Measurements from ENCODE around the gene FAM174C.

Gene FAM174C

GRCh38 chr19:1275260-1275975 lies at the start of gene FAM174C:
TSS of gene FAM174C (plus strand) at chr19:1275530. CDS start at chr19:1275550, 20 bp downstream.
- Histone ChIP-seq H3K36me3 (ENCODE audit: insufficient read depth, low read length) (peaks cover 55% of the 10 kb centered on the region; the same call in 1 of the 2 replicates), H3K27me3 (ENCODE audit: insufficient read depth, low read length, poor library complexity, severe bottlenecking) (no peaks in the 10 kb centered on the region), H3K4me2 (ENCODE audit: low read depth, low read length, poor library complexity, severe bottlenecking) (peak within 1 kb of the TSS; percentile 98), H3K9ac (ENCODE audit: low read depth, low read length, poor library complexity, severe bottlenecking) (peak within 1 kb of the TSS; percentile 85), H3F3A (ENCODE audit: low read depth) (peaks cover 14% of the 10 kb centered on the region), H2AFZ (ENCODE audit: low read length) (peak within 1 kb of the TSS; percentile 21; the same call in 1 of the 2 replicates), H3K79me2 (ENCODE audit: insufficient read depth, low read length) (peaks cover 63% of the 10 kb centered on the region), H3K4me3 (ENCODE audit: low read length, poor library complexity, severe bottlenecking) (peak within 1 kb of the TSS; percentile 90), H4K20me1 (ENCODE audit: insufficient read depth, low read length, poor library complexity, severe bottlenecking) (peaks cover 58% of the 10 kb centered on the region), H3K9me2 (replicated peaks; ENCODE audit: low read depth, low read length) (no peaks in the 10 kb centered on the region), H3K9me3 (ENCODE audit: insufficient read depth, low read depth, low read length) (no peaks in the 10 kb centered on the region), H3K4me1 (ENCODE audit: insufficient read depth, low read length, poor library complexity, severe bottlenecking) (peaks cover 35% of the 10 kb centered on the region)
- TF ChIP-seq EZH2phosphoT487 (IDR thresholded peaks at IDR 0.05; ENCODE audit: borderline replicate concordance) = no peak
- TF ChIP-seq, protein P1, sequence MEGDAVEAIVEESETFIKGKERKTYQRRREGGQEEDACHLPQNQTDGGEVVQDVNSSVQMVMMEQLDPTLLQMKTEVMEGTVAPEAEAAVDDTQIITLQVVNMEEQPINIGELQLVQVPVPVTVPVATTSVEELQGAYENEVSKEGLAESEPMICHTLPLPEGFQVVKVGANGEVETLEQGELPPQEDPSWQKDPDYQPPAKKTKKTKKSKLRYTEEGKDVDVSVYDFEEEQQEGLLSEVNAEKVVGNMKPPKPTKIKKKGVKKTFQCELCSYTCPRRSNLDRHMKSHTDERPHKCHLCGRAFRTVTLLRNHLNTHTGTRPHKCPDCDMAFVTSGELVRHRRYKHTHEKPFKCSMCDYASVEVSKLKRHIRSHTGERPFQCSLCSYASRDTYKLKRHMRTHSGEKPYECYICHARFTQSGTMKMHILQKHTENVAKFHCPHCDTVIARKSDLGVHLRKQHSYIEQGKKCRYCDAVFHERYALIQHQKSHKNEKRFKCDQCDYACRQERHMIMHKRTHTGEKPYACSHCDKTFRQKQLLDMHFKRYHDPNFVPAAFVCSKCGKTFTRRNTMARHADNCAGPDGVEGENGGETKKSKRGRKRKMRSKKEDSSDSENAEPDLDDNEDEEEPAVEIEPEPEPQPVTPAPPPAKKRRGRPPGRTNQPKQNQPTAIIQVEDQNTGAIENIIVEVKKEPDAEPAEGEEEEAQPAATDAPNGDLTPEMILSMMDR (conservative IDR thresholded peaks at IDR 0.05; ENCODE audit: low read length) = no peak

- H4K20me1 ChIP-seq (ENCODE audit: insufficient read depth, low read length, poor library complexity, severe bottlenecking) = no peaks in the 10 kb centered on the region
- no peaks in the 10 kb centered on the region for H3K4me1 ChIP-seq (ENCODE audit: insufficient read depth, low read length, poor library complexity, severe bottlenecking)
- no peak overlapping the region for H2AFZ ChIP-seq (ENCODE audit: low read length)
- no peak overlapping the region for H3K4me2 ChIP-seq (ENCODE audit: low read depth, low read length, poor library complexity, severe bottlenecking)
- no peak overlapping the region for H3K4me3 ChIP-seq (ENCODE audit: low read length, poor library complexity, severe bottlenecking)
- H3K9me2 ChIP-seq (replicated peaks; ENCODE audit: low read depth, low read length) = no peaks in the 10 kb centered on the region
- H3K79me2 ChIP-seq (ENCODE audit: insufficient read depth, low read length) = no peaks in the 10 kb centered on the region
- TF ChIP-seq EZH2phosphoT487 (IDR thresholded peaks at IDR 0.05; ENCODE audit: borderline replicate concordance) = no peak
- TF ChIP-seq, protein P1 (conservative IDR thresholded peaks at IDR 0.05; ENCODE audit: low read length) = no peak
- peaks cover 12% of the 10 kb centered on the region; the same call in 1 of the 2 replicates for H3K36me3 ChIP-seq (ENCODE audit: insufficient read depth, low read length)
- no peak overlapping the region for H3K9ac ChIP-seq (ENCODE audit: low read depth, low read length, poor library complexity, severe bottlenecking)
- no peaks in the 10 kb centered on the region for H3K27me3 ChIP-seq (ENCODE audit: insufficient read depth, low read length, poor library complexity, severe bottlenecking)
- no peaks in the 10 kb centered on the region for H3K9me3 ChIP-seq (ENCODE audit: insufficient read depth, low read depth, low read length)
- no peaks in the 10 kb centered on the region for H3F3A ChIP-seq (ENCODE audit: low read depth)
Measured at GRCh38 chr19:1226227-1226518, 49.2 kb upstream of the FAM174C start.

DNA sequence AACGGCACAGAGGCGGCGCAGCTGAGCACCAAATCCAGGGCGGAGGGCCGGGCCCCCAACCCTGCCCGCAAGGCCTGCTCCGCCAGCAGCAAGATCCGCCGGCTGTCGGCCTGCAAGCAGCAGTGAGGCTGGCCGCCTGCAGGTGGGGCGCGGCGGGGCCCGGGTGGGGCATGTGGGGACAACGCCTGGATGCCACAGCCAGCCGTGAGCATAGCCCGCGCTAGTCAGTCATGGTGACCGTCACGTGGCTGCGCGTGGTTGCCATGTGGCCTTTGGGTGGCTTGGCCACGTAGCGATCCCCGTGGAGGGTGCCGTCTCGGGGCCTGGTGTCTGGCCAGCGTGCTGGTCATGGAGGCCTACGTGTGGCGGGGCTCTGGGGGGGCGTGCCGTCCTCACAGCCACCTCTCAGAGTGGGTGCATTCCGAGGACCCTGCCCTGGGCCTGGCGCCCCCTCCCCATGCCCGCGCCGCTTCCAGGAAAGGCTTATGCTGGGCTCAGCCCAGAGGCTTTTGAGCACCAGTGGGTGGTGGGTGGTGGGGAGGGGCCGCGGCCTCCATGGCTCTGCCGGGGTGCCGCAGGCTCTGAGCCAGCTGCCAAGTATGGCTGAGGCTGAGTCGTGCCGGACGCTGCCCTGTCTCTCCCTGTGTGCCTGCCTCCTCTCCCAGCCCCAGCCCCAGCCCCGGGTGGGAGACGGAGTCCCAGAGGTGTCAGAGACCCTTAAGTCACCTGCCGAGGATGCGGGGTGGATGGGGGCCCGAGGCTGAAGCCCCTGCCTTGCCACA lies 48.6 kb upstream of the FAM174C start:
- no peaks in the 10 kb centered on the region for H3K79me2 ChIP-seq (ENCODE audit: insufficient read depth, low read length)
- no peaks in the 10 kb centered on the region for H3K9me3 ChIP-seq (ENCODE audit: insufficient read depth, low read depth, low read length)
- H2AFZ ChIP-seq (ENCODE audit: low read length) = no peak overlapping the region
- no peaks in the 10 kb centered on the region for H3K27me3 ChIP-seq (ENCODE audit: insufficient read depth, low read length, poor library complexity, severe bottlenecking)
- no peaks in the 10 kb centered on the region for H4K20me1 ChIP-seq (ENCODE audit: insufficient read depth, low read length, poor library complexity, severe bottlenecking)
- no peaks in the 10 kb centered on the region for H3K4me1 ChIP-seq (ENCODE audit: insufficient read depth, low read length, poor library complexity, severe bottlenecking)
- H3K9me2 ChIP-seq (replicated peaks; ENCODE audit: low read depth, low read length) = no peaks in the 10 kb centered on the region
- H3F3A ChIP-seq (ENCODE audit: low read depth) = no peaks in the 10 kb centered on the region
- TF ChIP-seq, protein P1 (conservative IDR thresholded peaks at IDR 0.05; ENCODE audit: low read length) = no peak
- TF ChIP-seq EZH2phosphoT487 (IDR thresholded peaks at IDR 0.05; ENCODE audit: borderline replicate concordance) = no peak
- H3K4me3 ChIP-seq (ENCODE audit: low read length, poor library complexity, severe bottlenecking) = no peak overlapping the region
- H3K4me2 ChIP-seq (ENCODE audit: low read depth, low read length, poor library complexity, severe bottlenecking) = no peak overlapping the region
- H3K36me3 ChIP-seq (ENCODE audit: insufficient read depth, low read length) = peaks cover 9% of the 10 kb centered on the region; the same call in 1 of the 2 replicates
- H3K9ac ChIP-seq (ENCODE audit: low read depth, low read length, poor library complexity, severe bottlenecking) = no peak overlapping the region

All from Loucy (cell line).